NCI-H748 (cell line): Measurements from ENCODE around the gene MUC4.
"Not testable (repeated sequence)": the region's sequence is repeated elsewhere in the genome, so short reads cannot be mapped to it uniquely, and the experiment has no call there.

Experiments
- DNase-seq: peaks from one replicate; lab custom pipeline; 2025; ENCODE audit not compliant: unreplicated experiment; lab: John Stamatoyannopoulos, UW

Gene MUC4

GRCh38 chr3:195739561-195740111, 72.1 kb downstream of the MUC4 start:
- DNase-seq: no peak

DNA sequence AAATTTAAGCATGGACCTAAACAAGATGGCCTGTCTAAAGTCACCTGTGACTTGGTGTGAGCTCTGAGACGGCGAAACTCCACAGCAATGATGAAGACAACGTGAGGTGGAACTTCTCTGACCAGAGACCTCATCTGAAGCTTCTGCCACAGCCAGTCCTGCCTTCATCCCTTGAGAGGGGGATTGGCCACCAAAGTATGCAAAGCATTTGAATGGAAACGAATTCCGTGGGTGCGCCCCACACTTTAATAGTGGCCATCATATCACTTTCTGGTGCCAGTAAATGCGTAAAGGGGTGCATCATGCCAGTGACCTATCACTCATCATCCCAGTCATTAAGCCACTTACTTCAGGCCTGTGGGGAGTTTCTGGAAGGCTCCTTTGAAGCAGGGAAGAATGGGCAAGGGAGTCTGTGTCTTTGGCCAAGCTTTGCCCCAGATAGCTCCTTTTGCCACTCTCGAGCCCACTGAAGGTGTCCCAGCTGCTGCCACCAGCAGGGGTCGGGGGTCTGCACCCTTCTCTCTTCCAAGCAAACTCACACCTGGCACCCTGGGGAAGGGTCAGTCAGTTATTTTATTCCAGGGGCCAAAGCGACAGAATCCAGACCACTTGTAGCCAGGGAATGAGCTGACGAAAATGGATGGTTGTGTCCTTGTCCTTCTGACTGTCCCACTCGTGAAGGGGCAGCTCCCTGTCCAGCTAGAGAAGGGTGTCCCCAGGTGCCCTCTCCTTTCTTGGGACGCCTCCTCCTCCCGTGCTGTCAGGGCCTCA, 73.3 kb downstream of the MUC4 start:
- DNase-seq: no peak

DNA sequence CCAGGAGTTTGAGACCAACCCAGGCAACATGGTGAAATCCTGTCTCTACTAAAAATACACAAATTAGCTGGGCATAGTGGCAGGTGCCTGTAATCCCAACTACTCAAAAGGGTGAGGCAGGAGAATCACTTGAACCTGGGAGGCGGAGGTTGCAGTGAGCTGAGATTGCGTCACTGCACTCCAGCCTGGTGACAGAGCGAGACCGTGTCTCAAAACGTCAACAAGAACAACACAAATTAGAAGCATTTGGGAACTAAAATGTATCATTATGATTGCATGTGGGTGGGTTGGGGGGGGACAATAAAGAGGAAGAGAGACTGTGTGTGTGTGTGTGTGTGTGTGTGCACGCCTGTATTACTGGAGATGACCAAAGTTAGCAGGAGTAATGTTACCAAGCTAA, 73.9 kb downstream of the MUC4 start:
- DNase-seq: not testable (repeated sequence)

GRCh38 chr3:195736866-195737490, 74.8 kb downstream of the MUC4 start:
- no peak for DNase-seq

GRCh38 chr3:195735036-195735695, 76.6 kb downstream of the MUC4 start:
- DNase-seq: no peak

- DNase-seq: no peak
These were observed 78.8 kb downstream of the MUC4 start for GRCh38 chr3:195732940-195733339.

GRCh38 chr3:195731356-195731905, 80.3 kb downstream of the MUC4 start:
- no peak for DNase-seq

GRCh38 chr3:195729476-195730251, 82.1 kb downstream of the MUC4 start:
- DNase-seq: no peak

DNA sequence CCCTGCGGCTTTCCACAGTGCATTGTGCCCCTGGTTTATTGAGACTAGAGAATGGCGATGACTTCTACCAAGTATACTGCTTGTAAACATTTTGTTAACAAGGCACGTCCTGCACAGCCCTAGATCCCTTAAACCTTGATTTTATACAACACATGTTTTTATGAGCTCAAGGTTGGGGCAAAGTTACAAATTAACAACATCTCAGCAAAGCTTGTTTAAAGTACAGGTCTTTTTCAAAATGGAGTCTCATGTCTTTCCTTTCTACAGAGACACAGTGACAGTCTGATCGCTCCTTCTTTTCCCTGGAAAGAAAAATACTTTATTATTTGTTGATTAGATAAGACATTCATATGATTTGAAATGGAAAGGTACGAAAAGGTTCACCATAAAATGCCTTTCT, 82.9 kb downstream of the MUC4 start:
- not testable (repeated sequence) for DNase-seq

GRCh38 chr3:195727606-195728195, 84.0 kb downstream of the MUC4 start:
- no peak for DNase-seq

DNA sequence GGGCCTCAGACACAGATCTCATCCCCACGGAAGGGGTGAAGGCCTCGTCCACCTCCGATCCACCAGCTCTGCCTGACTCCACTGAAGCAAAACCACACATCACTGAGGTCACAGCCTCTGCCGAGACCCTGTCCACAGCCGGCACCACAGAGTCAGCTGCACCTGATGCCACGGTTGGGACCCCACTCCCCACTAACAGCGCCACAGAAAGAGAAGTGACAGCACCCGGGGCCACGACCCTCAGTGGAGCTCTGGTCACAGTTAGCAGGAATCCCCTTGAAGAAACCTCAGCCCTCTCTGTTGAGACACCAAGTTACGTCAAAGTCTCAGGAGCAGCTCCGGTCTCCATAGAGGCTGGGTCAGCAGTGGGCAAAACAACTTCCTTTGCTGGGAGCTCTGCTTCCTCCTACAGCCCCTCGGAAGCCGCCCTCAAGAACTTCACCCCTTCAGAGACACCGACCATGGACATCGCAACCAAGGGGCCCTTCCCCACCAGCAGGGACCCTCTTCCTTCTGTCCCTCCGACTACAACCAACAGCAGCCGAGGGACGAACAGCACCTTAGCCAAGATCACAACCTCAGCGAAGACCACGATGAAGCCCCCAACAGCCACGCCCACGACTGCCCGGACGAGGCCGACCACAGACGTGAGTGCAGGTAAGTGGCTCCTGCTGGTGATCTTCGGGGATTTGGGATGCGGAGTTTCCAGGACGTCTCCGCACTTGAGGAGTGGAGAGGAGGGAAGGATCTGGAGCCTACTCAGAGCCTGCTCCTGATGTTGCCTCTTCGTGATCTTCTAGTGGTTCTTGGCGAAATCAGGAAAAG, 85.6 kb downstream of the MUC4 start:
- not testable (repeated sequence) for DNase-seq

DNA sequence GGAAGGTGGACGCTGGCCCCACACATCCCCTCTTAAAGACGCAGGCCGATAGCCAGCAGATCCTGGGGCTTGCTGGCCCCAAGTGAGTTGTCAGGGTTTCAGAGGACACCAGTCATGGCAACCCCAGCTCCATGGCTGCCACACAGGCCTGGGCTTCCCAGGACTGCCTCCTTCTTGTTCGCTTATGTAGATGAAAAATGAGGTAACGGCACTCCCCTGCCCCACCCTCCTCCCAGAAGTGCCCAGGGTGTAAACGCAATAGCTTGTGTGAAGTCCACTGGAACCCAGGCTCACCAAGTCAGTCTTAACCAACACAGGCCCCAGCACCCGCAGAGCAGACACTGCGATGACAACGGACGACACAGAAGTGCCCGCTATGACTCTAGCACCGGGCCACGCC, 87.4 kb downstream of the MUC4 start:
- not testable (repeated sequence) for DNase-seq

GRCh38 chr3:195722996-195723345, 88.8 kb downstream of the MUC4 start:
- DNase-seq: not testable (repeated sequence)

DNA sequence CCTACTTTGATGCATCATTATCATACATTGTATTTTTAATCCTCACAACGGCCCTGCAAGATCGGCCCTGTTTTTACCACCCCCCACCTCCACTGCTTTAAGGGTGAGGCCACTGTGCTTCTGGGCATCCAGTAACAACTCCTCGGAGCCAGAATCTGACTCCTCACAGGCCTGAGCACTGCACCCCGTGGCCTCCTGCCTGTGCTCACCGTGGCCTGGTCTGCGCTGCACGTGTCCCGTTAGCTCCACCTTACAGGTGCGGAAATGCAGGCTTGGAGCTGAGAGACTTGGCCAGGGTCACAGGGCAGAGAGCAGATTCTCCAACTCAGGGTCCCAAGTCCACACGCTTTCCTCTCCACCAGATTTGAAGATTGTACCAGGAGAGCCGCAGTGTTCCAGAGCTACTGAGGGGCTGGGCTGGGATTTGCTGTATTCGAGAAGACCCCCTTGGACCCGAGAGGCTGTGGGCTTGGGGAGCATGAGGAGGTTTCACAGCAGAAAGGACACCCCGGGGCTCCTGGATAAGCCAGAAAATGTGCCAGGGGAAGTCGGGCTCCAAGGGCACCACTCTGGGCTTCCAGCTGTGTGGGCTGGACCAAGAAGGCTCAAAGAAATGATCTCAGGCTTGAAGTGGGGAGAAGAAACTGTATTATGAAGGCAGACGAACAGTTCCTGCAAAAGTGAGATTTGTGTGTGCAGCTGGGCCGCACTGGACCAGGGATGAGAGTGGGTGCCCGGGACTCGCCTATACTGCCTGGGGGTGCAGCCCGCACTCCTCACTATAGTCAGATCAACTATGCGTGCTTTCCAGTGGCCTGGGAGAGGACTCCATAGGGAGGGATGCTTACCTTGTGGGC, 89.4 kb downstream of the MUC4 start:
- DNase-seq: not testable (repeated sequence)

- not testable (repeated sequence) for DNase-seq
These were observed 90.8 kb downstream of the MUC4 start, which contains the start of gene MUC20 for GRCh38 chr3:195720831-195721506. Gene MUC20, plus strand, starts transcription at chr3:195720978. Its CDS starts 30 bp downstream, at chr3:195721008.

- not testable (repeated sequence) for DNase-seq
These were observed 92.0 kb downstream of the MUC4 start for GRCh38 chr3:195719514-195720254.

DNA sequence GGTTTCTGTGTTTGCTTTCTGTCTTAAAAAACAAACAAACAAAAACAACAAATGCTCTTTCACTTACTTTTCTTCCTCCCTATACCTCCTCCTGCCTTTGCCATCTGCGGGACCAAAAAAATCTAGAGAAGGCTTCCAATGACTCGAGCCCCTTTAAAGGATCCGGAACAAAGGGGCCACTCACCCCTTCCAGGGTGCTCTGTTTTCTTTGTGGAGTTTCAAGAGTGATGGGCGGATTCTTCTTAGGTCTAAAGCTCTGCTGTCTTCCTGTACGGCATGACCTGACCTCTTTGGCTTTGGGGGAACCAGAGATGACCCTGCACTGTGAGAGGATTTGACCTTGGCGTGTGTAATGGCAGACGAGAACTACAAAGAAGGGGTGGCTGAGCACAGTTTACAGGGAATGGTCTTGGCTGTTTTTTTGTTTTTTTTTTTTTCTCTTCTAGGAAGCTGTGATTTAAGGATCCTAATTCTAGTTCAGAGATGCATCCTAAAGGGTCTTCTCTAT, 93.2 kb downstream of the MUC4 start:
- no peak for DNase-seq
